Body of pancreas (tissue), 4 donors: ENCODE results near the gene KIRREL1.

Experiments
- CTCF ChIP-seq, 7 experiments: fragments of 450-650 bp in 4 of 7; fragments of 200-600 bp in 3 of 7; sonication (generic) in 3 of 7; IDR thresholded peaks; one replicate each; pipeline ENCODE4 v1.5.1; 2016 to 2019; ENCODE audit warnings: antibody characterized with exemption in 7 of 7
- POLR2A ChIP-seq, 3 donors: fragments of 450-650 bp; IDR thresholded peaks; one replicate each; pipeline ENCODE4 v1.6.1; 2016; ENCODE audit warnings: antibody characterized with exemption in 3 of 3, mild to moderate bottlenecking in 2 of 3

GRCh38 chr1:158002631-158003405, 9.4 kb downstream of the KIRREL1 start:
- TF ChIP-seq CTCF (IDR thresholded peaks at IDR 0.05) (no peak), POLR2A (IDR thresholded peaks at IDR 0.05) (no peak)
